ENCODE measurements around the gene KDM4D. TPM values are rescaled to one million over a fixed set of nuclear protein-coding genes. Genes with fewer than 3 reads are reported as not detected.

KDM4D gene
- total and polyA plus RNA-seq, 2 of the 8 experiments (the other 6 are each of a cell fraction or from before 2014, with no cell fraction given), result 1.5 to 4.5 TPM

DNA sequence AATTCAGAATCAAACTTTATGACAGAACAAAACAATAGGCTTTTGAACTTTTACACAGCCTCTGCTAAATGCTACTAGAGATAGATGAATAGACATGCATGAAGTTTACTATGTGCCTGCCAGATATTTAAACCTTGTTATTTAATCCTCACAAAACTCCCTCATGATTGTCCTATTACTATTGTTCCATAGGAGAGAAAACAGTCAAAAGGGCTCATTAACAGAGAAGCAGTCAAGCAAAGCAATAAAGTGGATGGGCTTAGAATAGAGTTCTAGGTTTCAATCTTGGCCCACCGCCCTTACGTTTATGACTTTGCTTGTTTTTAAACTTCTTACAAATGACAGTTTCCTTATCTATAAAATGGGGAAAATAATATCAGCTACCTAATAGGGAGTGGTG, 13.0 kb upstream of the KDM4D start (continued):
- TF ChIP-seq, protein P1, sequence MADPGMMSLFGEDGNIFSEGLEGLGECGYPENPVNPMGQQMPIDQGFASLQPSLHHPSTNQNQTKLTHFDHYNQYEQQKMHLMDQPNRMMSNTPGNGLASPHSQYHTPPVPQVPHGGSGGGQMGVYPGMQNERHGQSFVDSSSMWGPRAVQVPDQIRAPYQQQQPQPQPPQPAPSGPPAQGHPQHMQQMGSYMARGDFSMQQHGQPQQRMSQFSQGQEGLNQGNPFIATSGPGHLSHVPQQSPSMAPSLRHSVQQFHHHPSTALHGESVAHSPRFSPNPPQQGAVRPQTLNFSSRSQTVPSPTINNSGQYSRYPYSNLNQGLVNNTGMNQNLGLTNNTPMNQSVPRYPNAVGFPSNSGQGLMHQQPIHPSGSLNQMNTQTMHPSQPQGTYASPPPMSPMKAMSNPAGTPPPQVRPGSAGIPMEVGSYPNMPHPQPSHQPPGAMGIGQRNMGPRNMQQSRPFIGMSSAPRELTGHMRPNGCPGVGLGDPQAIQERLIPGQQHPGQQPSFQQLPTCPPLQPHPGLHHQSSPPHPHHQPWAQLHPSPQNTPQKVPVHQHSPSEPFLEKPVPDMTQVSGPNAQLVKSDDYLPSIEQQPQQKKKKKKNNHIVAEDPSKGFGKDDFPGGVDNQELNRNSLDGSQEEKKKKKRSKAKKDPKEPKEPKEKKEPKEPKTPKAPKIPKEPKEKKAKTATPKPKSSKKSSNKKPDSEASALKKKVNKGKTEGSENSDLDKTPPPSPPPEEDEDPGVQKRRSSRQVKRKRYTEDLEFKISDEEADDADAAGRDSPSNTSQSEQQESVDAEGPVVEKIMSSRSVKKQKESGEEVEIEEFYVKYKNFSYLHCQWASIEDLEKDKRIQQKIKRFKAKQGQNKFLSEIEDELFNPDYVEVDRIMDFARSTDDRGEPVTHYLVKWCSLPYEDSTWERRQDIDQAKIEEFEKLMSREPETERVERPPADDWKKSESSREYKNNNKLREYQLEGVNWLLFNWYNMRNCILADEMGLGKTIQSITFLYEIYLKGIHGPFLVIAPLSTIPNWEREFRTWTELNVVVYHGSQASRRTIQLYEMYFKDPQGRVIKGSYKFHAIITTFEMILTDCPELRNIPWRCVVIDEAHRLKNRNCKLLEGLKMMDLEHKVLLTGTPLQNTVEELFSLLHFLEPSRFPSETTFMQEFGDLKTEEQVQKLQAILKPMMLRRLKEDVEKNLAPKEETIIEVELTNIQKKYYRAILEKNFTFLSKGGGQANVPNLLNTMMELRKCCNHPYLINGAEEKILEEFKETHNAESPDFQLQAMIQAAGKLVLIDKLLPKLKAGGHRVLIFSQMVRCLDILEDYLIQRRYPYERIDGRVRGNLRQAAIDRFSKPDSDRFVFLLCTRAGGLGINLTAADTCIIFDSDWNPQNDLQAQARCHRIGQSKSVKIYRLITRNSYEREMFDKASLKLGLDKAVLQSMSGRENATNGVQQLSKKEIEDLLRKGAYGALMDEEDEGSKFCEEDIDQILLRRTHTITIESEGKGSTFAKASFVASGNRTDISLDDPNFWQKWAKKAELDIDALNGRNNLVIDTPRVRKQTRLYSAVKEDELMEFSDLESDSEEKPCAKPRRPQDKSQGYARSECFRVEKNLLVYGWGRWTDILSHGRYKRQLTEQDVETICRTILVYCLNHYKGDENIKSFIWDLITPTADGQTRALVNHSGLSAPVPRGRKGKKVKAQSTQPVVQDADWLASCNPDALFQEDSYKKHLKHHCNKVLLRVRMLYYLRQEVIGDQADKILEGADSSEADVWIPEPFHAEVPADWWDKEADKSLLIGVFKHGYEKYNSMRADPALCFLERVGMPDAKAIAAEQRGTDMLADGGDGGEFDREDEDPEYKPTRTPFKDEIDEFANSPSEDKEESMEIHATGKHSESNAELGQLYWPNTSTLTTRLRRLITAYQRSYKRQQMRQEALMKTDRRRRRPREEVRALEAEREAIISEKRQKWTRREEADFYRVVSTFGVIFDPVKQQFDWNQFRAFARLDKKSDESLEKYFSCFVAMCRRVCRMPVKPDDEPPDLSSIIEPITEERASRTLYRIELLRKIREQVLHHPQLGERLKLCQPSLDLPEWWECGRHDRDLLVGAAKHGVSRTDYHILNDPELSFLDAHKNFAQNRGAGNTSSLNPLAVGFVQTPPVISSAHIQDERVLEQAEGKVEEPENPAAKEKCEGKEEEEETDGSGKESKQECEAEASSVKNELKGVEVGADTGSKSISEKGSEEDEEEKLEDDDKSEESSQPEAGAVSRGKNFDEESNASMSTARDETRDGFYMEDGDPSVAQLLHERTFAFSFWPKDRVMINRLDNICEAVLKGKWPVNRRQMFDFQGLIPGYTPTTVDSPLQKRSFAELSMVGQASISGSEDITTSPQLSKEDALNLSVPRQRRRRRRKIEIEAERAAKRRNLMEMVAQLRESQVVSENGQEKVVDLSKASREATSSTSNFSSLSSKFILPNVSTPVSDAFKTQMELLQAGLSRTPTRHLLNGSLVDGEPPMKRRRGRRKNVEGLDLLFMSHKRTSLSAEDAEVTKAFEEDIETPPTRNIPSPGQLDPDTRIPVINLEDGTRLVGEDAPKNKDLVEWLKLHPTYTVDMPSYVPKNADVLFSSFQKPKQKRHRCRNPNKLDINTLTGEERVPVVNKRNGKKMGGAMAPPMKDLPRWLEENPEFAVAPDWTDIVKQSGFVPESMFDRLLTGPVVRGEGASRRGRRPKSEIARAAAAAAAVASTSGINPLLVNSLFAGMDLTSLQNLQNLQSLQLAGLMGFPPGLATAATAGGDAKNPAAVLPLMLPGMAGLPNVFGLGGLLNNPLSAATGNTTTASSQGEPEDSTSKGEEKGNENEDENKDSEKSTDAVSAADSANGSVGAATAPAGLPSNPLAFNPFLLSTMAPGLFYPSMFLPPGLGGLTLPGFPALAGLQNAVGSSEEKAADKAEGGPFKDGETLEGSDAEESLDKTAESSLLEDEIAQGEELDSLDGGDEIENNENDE (IDR thresholded peaks at IDR 0.05; ENCODE audit: insufficient replicate concordance, low read length), result no peak
- TF ChIP-seq, protein P2, sequence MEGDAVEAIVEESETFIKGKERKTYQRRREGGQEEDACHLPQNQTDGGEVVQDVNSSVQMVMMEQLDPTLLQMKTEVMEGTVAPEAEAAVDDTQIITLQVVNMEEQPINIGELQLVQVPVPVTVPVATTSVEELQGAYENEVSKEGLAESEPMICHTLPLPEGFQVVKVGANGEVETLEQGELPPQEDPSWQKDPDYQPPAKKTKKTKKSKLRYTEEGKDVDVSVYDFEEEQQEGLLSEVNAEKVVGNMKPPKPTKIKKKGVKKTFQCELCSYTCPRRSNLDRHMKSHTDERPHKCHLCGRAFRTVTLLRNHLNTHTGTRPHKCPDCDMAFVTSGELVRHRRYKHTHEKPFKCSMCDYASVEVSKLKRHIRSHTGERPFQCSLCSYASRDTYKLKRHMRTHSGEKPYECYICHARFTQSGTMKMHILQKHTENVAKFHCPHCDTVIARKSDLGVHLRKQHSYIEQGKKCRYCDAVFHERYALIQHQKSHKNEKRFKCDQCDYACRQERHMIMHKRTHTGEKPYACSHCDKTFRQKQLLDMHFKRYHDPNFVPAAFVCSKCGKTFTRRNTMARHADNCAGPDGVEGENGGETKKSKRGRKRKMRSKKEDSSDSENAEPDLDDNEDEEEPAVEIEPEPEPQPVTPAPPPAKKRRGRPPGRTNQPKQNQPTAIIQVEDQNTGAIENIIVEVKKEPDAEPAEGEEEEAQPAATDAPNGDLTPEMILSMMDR (IDR thresholded peaks at IDR 0.05; ENCODE audit: control extremely low read depth in 1 of 3, insufficient read depth in 1 of 3, low read depth in 1 of 3, low read length in 3 of 3), result no peak
- TF ChIP-seq PHF8 (conservative IDR thresholded peaks at IDR 0.05; ENCODE audit: low read depth, low read length), result no peak
- TF ChIP-seq SP4 (IDR thresholded peaks at IDR 0.05; ENCODE audit: low read length), result no peak
- no peak for TF ChIP-seq EP300 (IDR thresholded peaks at IDR 0.05; ENCODE audit: borderline replicate concordance in 1 of 2, low read depth in 2 of 2, low read length in 2 of 2)
- TF ChIP-seq BACH1 (IDR thresholded peaks at IDR 0.05; ENCODE audit: low read length), result no peak
- TF ChIP-seq BCL11A (IDR thresholded peaks at IDR 0.05; ENCODE audit: low read depth in 2 of 2, low read length in 2 of 2), result no peak
- no peak for TF ChIP-seq TAF7 (optimal IDR thresholded peaks at IDR 0.05; ENCODE audit: borderline replicate concordance, low read depth, low read length)
- no peak for TF ChIP-seq HDAC6 (IDR thresholded peaks at IDR 0.05; ENCODE audit: low read depth, low read length)

Data from H1 (cell line).